Suprapubic skin (tissue), 4 donors: ENCODE results near the gene TET3. TPM values are rescaled to one million over a fixed set of nuclear protein-coding genes. Genes with fewer than 3 reads are reported as not detected.

Experiments
- DNase-seq, 2 donors: peaks; one replicate each; pipeline ENCODE4 v3.0.0-alpha.2; 2019; ENCODE audit warnings: low spot score in 2 of 2
- H3K27ac ChIP-seq: fragments of 200-600 bp; sonication (generic); one replicate; pipeline ENCODE4 v1.5.1; 2019
- H3K27me3 ChIP-seq: fragments of 200-600 bp; sonication (generic); one replicate; pipeline ENCODE4 v1.5.1; 2019
- H3K36me3 ChIP-seq: fragments of 200-600 bp; sonication (generic); one replicate; pipeline ENCODE4 v1.5.1; 2019
- H3K4me1 ChIP-seq: fragments of 200-600 bp; sonication (generic); one replicate; pipeline ENCODE4 v1.5.1; 2019
- H3K4me3 ChIP-seq: fragments of 200-600 bp; sonication (generic); one replicate; pipeline ENCODE4 v1.5.1; 2019; ENCODE audit warnings: mild to moderate bottlenecking
- H3K9me3 ChIP-seq: fragments of 200-600 bp; sonication (generic); one replicate; pipeline ENCODE4 v1.5.1; 2019
- EP300 ChIP-seq: sonication (generic); formaldehyde crosslinking; IDR thresholded peaks from one replicate; pipeline ENCODE4 v1.6.1; 2017; ENCODE audit warnings: antibody characterized with exemption
- POLR2A ChIP-seq, 2 donors: fragments of 450-650 bp; IDR thresholded peaks; one replicate each; pipeline ENCODE4 v1.6.1; 2017; ENCODE audit warnings: antibody characterized with exemption in 2 of 2, mild to moderate bottlenecking in 2 of 2, moderate library complexity in 2 of 2
- POLR2AphosphoS5 ChIP-seq, 3 donors: sonication (generic); formaldehyde crosslinking; IDR thresholded peaks; one replicate each; pipeline ENCODE4 v1.6.1; 2017; ENCODE audit warnings: antibody characterized with exemption in 3 of 3
- WGBS: methylation state at CpG from one replicate; pipeline ENCODE4 v1.1.5; 2018; 5-methylcytosine and 5-hydroxymethylcytosine counted together
- total RNA-seq, 4 donors: library from RNA; depleted of rRNA; stranded (reverse); fragments of >200 nt; gene quantifications; one replicate each; pipeline ENCODE4 v1.1.0, GENCODE V29; 2016
- TF ChIP-seq, protein P1 (sequence below), 2 donors: fragments of 200-600 bp in 1 of 2; fragments of 450-650 bp in 1 of 2; sonication (generic) in 1 of 2; IDR thresholded peaks; one replicate each; pipeline ENCODE4 v1.5.1; 2016 to 2019; ENCODE audit warnings: antibody characterized with exemption in 2 of 2, mild to moderate bottlenecking in 1 of 2, moderate library complexity in 1 of 2

TET3 gene
- total RNA-seq, 4 donors from 2014 or later, result 53.6 to 75.3 (median 58.4) TPM

DNA sequence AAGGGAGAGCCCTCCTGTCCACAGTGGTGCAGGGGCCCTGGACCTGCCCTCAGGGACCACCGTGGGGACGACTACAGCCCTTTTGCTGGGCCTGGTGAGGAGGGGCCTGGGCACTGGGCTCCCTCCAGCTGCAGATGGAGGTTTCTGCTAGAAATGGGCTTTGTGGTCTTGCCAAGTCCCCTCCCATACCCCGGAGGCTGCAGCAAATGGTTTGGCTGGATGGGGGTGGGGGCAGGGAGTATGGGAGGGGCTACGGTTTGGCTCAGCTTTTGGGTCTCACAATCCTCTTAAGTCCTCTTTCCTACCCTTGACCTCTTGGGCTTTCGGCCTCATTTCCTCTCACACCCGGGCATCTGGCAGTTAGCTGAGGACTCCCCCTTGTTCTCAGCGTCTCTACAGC, 21.7 kb downstream of the TET3 start:
- H3K27me3 ChIP-seq, result no peaks in the 10 kb centered on the region
- WGBS, result 32% methylated on average over 7 of the region's 7 CpGs
- peaks cover 97% of the 10 kb centered on the region for H3K4me1 ChIP-seq
- H3K27ac ChIP-seq, result no peak overlapping the region
- no peak for DNase-seq
- no peak for TF ChIP-seq POLR2AphosphoS5 (IDR thresholded peaks at IDR 0.05)
- H3K4me3 ChIP-seq, result no peak overlapping the region
- H3K9me3 ChIP-seq, result no peaks in the 10 kb centered on the region
- no peaks in the 10 kb centered on the region for H3K36me3 ChIP-seq

DNA sequence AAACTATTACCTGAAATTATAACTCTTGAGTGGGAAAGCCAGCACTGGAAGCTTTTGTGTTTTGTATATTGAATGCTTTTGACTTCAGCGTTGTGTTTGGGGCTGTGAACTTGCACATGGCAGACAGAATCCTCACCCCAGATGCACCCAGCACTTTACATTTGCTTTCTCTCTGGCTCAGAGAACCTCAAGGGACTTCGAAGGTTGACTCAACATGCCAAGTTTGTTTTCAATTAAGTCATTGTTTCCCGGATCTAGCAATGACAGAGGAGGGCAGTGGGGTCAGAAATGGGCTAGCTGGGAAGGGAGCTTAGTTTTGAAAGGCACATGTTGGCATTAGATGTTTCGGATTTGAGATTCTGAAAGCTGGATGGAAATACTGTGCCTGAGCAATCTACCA, 22.4 kb downstream of the TET3 start:
- Histone ChIP-seq H3K4me1 (peaks cover 92% of the 10 kb centered on the region), H3K4me3 (no peak overlapping the region), H3K27me3 (no peaks in the 10 kb centered on the region), H3K36me3 (no peaks in the 10 kb centered on the region), H3K27ac (no peak overlapping the region), H3K9me3 (no peaks in the 10 kb centered on the region)
- WGBS, result 50% methylated on average over 4 of the region's 4 CpGs
- TF ChIP-seq POLR2A (IDR thresholded peaks at IDR 0.05), result no peak
- no peak for TF ChIP-seq POLR2AphosphoS5 (IDR thresholded peaks at IDR 0.05)
- no peak for TF ChIP-seq EP300
- TF ChIP-seq, protein P1, sequence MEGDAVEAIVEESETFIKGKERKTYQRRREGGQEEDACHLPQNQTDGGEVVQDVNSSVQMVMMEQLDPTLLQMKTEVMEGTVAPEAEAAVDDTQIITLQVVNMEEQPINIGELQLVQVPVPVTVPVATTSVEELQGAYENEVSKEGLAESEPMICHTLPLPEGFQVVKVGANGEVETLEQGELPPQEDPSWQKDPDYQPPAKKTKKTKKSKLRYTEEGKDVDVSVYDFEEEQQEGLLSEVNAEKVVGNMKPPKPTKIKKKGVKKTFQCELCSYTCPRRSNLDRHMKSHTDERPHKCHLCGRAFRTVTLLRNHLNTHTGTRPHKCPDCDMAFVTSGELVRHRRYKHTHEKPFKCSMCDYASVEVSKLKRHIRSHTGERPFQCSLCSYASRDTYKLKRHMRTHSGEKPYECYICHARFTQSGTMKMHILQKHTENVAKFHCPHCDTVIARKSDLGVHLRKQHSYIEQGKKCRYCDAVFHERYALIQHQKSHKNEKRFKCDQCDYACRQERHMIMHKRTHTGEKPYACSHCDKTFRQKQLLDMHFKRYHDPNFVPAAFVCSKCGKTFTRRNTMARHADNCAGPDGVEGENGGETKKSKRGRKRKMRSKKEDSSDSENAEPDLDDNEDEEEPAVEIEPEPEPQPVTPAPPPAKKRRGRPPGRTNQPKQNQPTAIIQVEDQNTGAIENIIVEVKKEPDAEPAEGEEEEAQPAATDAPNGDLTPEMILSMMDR (IDR thresholded peaks at IDR 0.05), result no peak
- DNase-seq, result no peak

DNA sequence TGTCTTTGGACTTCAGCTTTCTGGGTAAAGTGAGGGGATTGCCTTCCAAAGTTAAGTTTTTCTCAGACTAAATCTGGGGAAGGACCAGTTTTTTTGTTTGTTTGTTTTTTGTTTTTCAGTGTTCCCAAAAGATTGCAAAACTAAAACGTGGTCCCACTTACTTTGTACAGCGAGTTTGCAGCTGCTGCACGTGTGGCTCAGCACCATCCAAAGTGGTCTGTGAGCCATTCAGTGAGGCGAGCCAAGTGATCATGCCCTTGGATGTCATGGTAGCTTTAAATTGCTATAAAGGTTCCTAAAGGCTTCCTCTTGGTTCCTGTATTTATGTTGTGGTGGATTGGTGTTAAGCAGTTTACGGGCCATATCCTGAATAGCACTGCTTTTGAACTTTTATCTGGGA, 23.0 kb downstream of the TET3 start:
- no peak for DNase-seq
- Histone ChIP-seq H3K27me3 (no peaks in the 10 kb centered on the region), H3K27ac (no peak overlapping the region), H3K9me3 (no peaks in the 10 kb centered on the region), H3K36me3 (no peaks in the 10 kb centered on the region), H3K4me1 (peaks cover 86% of the 10 kb centered on the region), H3K4me3 (no peak overlapping the region)
- 79% methylated on average over 5 of the region's 5 CpGs for WGBS
- TF ChIP-seq, protein P1 (IDR thresholded peaks at IDR 0.05), result no peak
- TF ChIP-seq POLR2AphosphoS5 (IDR thresholded peaks at IDR 0.05) (no peak), EP300 (no peak), POLR2A (IDR thresholded peaks at IDR 0.05) (no peak)

DNA sequence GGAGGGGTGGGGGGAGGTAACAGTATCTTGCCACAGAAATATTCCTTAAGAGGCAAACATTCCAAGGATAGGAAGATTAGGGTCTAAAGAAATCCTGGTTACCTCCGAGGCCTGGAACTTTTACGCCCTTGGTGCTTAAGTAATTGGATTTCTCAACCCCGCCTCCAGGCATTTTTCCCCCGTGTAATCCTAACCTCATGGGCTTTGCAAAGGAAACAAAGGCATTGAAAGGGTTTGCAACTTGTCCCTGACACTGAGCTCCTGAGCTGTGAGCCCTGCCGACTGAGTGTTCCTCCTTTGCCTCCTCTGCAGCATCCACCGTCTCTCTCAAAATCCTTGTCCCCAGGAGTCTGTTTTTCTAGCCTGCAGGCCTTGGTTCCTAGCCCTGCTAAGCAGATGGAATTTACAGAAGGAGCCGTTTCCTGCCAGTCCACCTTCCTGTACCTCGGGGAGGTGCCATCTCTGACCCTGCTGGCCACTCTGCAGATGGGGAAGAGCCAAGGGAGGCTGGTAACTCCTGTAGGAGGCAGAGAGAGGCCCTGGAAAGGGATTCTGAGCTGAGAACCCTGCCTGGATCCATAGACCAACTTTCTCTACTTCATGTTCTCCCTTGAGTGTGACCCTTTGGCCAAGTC, 24.2 kb downstream of the TET3 start:
- H3K27me3 ChIP-seq, result no peaks in the 10 kb centered on the region
- TF ChIP-seq, protein P1 (IDR thresholded peaks at IDR 0.05), result no peak
- no peak for TF ChIP-seq POLR2AphosphoS5 (IDR thresholded peaks at IDR 0.05)
- TF ChIP-seq POLR2A (IDR thresholded peaks at IDR 0.05), result no peak
- TF ChIP-seq EP300, result no peak
- DNase-seq, result no peak
- no peak overlapping the region for H3K27ac ChIP-seq
- WGBS, result 39% methylated on average over 8 of the region's 8 CpGs
- no peaks in the 10 kb centered on the region for H3K9me3 ChIP-seq
- peaks cover 74% of the 10 kb centered on the region for H3K4me1 ChIP-seq
- H3K4me3 ChIP-seq, result no peak overlapping the region
- H3K36me3 ChIP-seq, result no peaks in the 10 kb centered on the region

DNA sequence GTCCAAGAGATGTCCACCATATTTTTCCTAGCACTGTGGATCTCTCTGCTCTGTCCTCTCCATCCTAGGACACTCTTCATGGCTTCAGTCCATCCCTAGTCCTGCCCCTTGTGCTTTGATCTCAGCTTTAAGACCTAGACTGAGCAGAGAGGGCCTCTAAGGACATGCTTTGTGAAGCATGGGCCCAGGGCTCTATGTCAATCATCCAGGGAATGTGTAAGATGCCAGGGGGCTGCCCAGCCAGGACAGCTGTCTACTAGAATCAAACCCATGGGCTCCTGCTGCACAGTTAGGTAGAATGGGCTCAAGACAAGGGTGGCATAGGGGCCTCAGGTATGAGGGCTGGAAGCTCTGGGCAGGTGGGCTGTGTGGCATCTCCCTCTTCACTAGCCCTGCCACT, 24.9 kb downstream of the TET3 start:
- Histone ChIP-seq H3K4me1 (peaks cover 67% of the 10 kb centered on the region), H3K4me3 (no peak overlapping the region), H3K27me3 (no peaks in the 10 kb centered on the region), H3K27ac (peak overlapping the region; percentile 60), H3K9me3 (no peaks in the 10 kb centered on the region), H3K36me3 (no peaks in the 10 kb centered on the region)
- TF ChIP-seq, protein P1 (IDR thresholded peaks at IDR 0.05), result no peak
- no peak for TF ChIP-seq POLR2A (IDR thresholded peaks at IDR 0.05)
- no peak for TF ChIP-seq EP300
- TF ChIP-seq POLR2AphosphoS5 (IDR thresholded peaks at IDR 0.05), result no peak
- DNase-seq, result no peak

DNA sequence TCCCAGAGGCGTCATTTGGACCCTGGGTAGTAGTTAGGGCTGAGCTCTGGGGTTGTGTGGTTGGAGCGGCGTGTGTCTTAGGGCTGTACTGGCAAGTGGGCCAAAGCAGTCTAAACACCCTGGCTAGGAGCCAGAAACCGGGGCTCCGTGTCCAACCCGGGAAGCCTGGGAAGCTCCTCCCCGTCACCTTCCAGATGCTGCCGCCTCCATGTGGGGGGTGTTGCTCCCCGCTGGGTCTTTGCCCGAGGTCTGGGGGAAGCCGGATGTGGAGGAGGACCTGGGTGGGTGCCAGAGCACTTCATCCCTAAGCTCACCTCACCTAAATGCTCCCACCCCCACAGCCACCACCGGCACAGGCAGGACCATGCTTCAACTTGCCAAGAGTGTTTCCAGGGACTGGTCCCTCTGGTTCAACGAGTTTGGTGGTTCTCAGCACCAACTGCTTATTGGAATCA, 25.4 kb downstream of the TET3 start:
- no peaks in the 10 kb centered on the region for H3K36me3 ChIP-seq
- H3K27ac ChIP-seq, result peak overlapping the region; percentile 60
- 26% methylated on average over 12 of the region's 13 CpGs for WGBS
- H3K27me3 ChIP-seq, result no peaks in the 10 kb centered on the region
- no peak overlapping the region for H3K4me3 ChIP-seq
- H3K4me1 ChIP-seq, result peaks cover 62% of the 10 kb centered on the region
- H3K9me3 ChIP-seq, result no peaks in the 10 kb centered on the region
- DNase-seq, result no peak
- TF ChIP-seq, protein P1 (IDR thresholded peaks at IDR 0.05), result no peak
- peak in 1 of 3 donors; percentile 23 for TF ChIP-seq POLR2AphosphoS5 (IDR thresholded peaks at IDR 0.05)
